ENCODE results near the gene PARVB. TPM values are rescaled to one million over a fixed set of nuclear protein-coding genes. Genes with fewer than 3 reads are reported as not detected.

Gene PARVB
- total and polyA plus RNA-seq, 10 of the 15 experiments (the other 5 are each of a cell fraction or from before 2014, with no cell fraction given), result 5.2 to 264 (median 76.0) TPM

GRCh38 chr22:44136786-44137185 is 112.7 kb downstream of the PARVB start:
- no peaks in the 10 kb centered on the region for H3K79me2 ChIP-seq (ENCODE audit: control insufficient read depth, insufficient read depth, low read length)
- TF ChIP-seq SREBF1 (IDR thresholded peaks at IDR 0.05; ENCODE audit: low read length) (no peak), RB1 (IDR thresholded peaks at IDR 0.05; ENCODE audit: borderline replicate concordance) (no peak), CBX3 (IDR thresholded peaks at IDR 0.05; ENCODE audit: borderline replicate concordance, low read depth) (no peak), MYC (IDR thresholded peaks at IDR 0.05; ENCODE audit: insufficient read depth, insufficient read length, insufficient replicate concordance, low read length, severe bottlenecking) (no peak)
- H3K9ac ChIP-seq (ENCODE audit: control insufficient read depth, insufficient read depth, low read length), result no peak overlapping the region
- peaks cover 18% of the 10 kb centered on the region; the same call in 1 of the 3 replicates for H3K9me3 ChIP-seq (replicated peaks; ENCODE audit: control insufficient read depth, insufficient read depth, low read length)
- H3K4me2 ChIP-seq (ENCODE audit: control insufficient read depth, insufficient read depth), result no peak overlapping the region
- no TSS peak for BruUV-seq (replicated peaks)
- ChIA-PET SMC1A (ENCODE audit: uncharacterized antibody, unreplicated experiment) (no interaction called here), CTCF (no interaction called here), POLR2A (no interaction called here), RAD21 (ENCODE audit: unreplicated experiment) (no interaction called here)
- no peak overlapping the region for H2AFZ ChIP-seq (ENCODE audit: control insufficient read depth, low read depth, low read length)
- no peaks in the 10 kb centered on the region for H3K27me3 ChIP-seq (replicated peaks in 1 of 2; ENCODE audit: control insufficient read depth in 2 of 2, insufficient read depth in 2 of 2, low read length in 1 of 2)
- DNase-seq (ENCODE audit: low read depth, low spot score) (no peak), FAIRE-seq (no peak), ATAC-seq (no peak)
- in situ Hi-C loops (cut with MboI), result no loop called here
- H4K20me1 ChIP-seq (ENCODE audit: control insufficient read depth, insufficient read depth), result no peaks in the 10 kb centered on the region
- no peak overlapping the region for H3K27ac ChIP-seq (ENCODE audit: control insufficient read depth, insufficient read depth)
- peaks cover 34 to 58% of the 10 kb centered on the region in 2 experiments for H3K36me3 ChIP-seq (ENCODE audit: control insufficient read depth in 2 of 2, insufficient read depth in 2 of 2, low read length in 1 of 2)
- intact Hi-C loops (cut with micrococcal nuclease; ENCODE audit: unreplicated experiment), result no loop called here
- no peaks in the 10 kb centered on the region for H3K4me1 ChIP-seq (ENCODE audit: control insufficient read depth, insufficient read depth, low read length)
- no peak overlapping the region for H3K4me3 ChIP-seq

- Histone ChIP-seq H4K20me1 (ENCODE audit: control insufficient read depth, insufficient read depth) (no peaks in the 10 kb centered on the region), H3K9ac (ENCODE audit: control insufficient read depth, insufficient read depth, low read length) (no peak overlapping the region), H3K4me1 (ENCODE audit: control insufficient read depth, insufficient read depth, low read length) (no peaks in the 10 kb centered on the region), H3K27me3 (replicated peaks in 1 of 2; ENCODE audit: control insufficient read depth in 2 of 2, insufficient read depth in 2 of 2, low read length in 1 of 2) (no peaks in the 10 kb centered on the region), H3K36me3 (ENCODE audit: control insufficient read depth in 2 of 2, insufficient read depth in 2 of 2, low read length in 1 of 2) (peaks cover 32 to 52% of the 10 kb centered on the region in 2 experiments), H3K4me3 (no peak overlapping the region), H3K9me3 (replicated peaks; ENCODE audit: control insufficient read depth, insufficient read depth, low read length) (peaks cover 18% of the 10 kb centered on the region; the same call in 1 of the 3 replicates), H2AFZ (ENCODE audit: control insufficient read depth, low read depth, low read length) (no peak overlapping the region), H3K27ac (ENCODE audit: control insufficient read depth, insufficient read depth) (no peak overlapping the region), H3K79me2 (ENCODE audit: control insufficient read depth, insufficient read depth, low read length) (no peaks in the 10 kb centered on the region), H3K4me2 (ENCODE audit: control insufficient read depth, insufficient read depth) (no peak overlapping the region)
- DNase-seq (ENCODE audit: low read depth, low spot score) (no peak), ATAC-seq (no peak), FAIRE-seq (no peak)
- ChIA-PET POLR2A (no interaction called here), RAD21 (ENCODE audit: unreplicated experiment) (no interaction called here), SMC1A (ENCODE audit: uncharacterized antibody, unreplicated experiment) (no interaction called here), CTCF (no interaction called here)
- intact Hi-C loops (cut with micrococcal nuclease; ENCODE audit: unreplicated experiment), result no loop called here
- WGBS (ENCODE audit: insufficient coverage, insufficient replicate concordance, low lambda C conversion rate, missing lambda C conversion rate), result 94% methylated on average over 3 of the region's 3 CpGs
- no TSS peak for BruUV-seq (replicated peaks)
- in situ Hi-C loops (cut with MboI), result no loop called here
- TF ChIP-seq ZNF622 (IDR thresholded peaks at IDR 0.05), result no peak
Observed at GRCh38 chr22:44137415-44137814, 113.3 kb downstream of the PARVB start.

Data from GM12878 (cell line).